C4-2B (cell line): Measurements from ENCODE around the gene NVL.
A peak's percentile ranks its signal among the peaks of the same experiment; 100 is the strongest.

ENCODE experiments used
- ZFX ChIP-seq: fragments of 450-650 bp; IDR thresholded peaks from 2 replicates; pipeline ENCODE4 v1.6.1; 2017
- TF ChIP-seq, protein P1 (sequence below): fragments of 450-650 bp; conservative IDR thresholded peaks from 2 replicates; pipeline ENCODE4 v1.5.1; 2017; ENCODE audit warnings: mild to moderate bottlenecking

DNA sequence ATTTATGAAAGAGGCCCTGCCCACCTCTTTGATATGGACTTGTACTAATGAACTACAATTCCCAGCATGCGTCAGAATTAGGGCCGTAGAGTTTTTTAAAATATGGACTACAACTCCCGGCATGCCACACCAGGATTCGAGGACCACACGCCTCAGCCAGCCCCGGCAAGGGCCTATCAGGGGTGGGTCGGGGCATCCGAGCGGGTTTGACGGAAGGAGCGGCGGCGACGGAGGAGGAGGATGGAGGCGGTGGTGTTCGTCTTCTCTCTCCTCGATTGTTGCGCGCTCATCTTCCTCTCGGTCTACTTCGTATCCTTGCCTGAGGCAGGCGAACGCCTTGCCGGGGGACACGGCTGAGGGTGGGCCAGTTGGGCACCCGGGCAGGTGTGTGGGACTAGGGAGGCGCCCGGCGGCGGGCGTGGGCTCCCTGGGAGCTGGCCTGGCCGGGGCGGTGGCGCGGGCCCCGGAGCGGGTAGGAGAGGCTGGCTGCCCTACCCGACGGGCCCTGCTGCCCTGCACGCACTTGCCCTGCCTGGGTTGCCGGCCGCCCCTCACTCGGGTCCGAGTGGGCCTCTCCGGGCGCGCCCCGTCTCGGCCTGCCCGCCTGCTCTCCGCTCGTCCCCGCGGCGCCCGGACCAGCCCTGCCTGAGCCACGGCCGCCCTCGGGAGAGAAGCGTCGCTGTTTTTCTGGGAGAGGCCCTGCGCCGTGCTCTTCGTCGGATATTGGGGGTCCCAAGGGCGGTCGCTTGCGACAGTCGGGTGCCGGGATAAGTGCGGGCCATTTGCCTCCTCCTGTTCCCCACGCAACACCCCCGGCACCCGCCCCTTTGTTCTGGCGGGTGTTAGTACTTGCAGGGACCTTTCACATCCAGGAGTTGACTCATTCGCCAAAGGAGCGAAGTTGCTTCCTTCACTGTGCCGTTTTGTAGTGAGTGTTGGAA lies 27.0 kb upstream of the NVL start, which contains the start of gene CNIH4:
- TF ChIP-seq, protein P1, sequence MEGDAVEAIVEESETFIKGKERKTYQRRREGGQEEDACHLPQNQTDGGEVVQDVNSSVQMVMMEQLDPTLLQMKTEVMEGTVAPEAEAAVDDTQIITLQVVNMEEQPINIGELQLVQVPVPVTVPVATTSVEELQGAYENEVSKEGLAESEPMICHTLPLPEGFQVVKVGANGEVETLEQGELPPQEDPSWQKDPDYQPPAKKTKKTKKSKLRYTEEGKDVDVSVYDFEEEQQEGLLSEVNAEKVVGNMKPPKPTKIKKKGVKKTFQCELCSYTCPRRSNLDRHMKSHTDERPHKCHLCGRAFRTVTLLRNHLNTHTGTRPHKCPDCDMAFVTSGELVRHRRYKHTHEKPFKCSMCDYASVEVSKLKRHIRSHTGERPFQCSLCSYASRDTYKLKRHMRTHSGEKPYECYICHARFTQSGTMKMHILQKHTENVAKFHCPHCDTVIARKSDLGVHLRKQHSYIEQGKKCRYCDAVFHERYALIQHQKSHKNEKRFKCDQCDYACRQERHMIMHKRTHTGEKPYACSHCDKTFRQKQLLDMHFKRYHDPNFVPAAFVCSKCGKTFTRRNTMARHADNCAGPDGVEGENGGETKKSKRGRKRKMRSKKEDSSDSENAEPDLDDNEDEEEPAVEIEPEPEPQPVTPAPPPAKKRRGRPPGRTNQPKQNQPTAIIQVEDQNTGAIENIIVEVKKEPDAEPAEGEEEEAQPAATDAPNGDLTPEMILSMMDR: no peak; the same call in 1 of the 2 replicates
- peak; percentile 94 for TF ChIP-seq ZFX
